Hepatocyte (in vitro differentiated cells): ENCODE data around the gene RFTN1.

Experiments used
- EZH2 ChIP-seq: fragments of 200-600 bp; sonication (generic); IDR thresholded peaks from 2 replicates; pipeline ENCODE4 v1.6.1; 2016; ENCODE audit warnings: antibody characterized with exemption, mild to moderate bottlenecking, borderline replicate concordance
- EZH2phosphoT487 ChIP-seq: fragments of 200-600 bp; sonication (generic); IDR thresholded peaks from one replicate; pipeline ENCODE4 v1.6.1; 2018; ENCODE audit warnings: antibody characterized with exemption, mild to moderate bottlenecking, low read depth, moderate library complexity; ENCODE audit not compliant: unreplicated experiment, severe bottlenecking
- TF ChIP-seq, protein P1 (sequence below): fragments of 200-600 bp; sonication (generic); IDR thresholded peaks from 2 replicates; pipeline ENCODE4 v1.5.1; 2016; ENCODE audit warnings: antibody characterized with exemption, mild to moderate bottlenecking; ENCODE audit not compliant: poor library complexity

DNA sequence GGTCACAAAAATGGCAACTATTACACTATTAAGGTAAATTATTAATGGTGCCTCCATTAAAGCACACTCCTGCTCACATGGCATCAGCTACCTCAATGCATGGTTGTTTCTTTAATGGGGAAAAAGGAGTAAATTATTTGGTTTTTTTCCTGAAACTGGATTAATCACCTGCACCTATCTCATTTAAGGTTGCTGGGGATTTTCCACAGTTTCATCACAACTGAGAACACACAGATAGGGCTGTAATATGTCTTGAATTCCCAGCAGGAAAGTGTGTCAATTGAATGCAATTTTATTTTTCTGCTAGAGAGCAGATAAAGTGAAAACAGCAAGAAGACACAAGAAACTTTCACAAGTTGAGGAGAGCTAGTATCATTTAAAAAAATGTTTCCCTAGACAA lies 36.4 kb downstream of the RFTN1 start:
- TF ChIP-seq, protein P1, sequence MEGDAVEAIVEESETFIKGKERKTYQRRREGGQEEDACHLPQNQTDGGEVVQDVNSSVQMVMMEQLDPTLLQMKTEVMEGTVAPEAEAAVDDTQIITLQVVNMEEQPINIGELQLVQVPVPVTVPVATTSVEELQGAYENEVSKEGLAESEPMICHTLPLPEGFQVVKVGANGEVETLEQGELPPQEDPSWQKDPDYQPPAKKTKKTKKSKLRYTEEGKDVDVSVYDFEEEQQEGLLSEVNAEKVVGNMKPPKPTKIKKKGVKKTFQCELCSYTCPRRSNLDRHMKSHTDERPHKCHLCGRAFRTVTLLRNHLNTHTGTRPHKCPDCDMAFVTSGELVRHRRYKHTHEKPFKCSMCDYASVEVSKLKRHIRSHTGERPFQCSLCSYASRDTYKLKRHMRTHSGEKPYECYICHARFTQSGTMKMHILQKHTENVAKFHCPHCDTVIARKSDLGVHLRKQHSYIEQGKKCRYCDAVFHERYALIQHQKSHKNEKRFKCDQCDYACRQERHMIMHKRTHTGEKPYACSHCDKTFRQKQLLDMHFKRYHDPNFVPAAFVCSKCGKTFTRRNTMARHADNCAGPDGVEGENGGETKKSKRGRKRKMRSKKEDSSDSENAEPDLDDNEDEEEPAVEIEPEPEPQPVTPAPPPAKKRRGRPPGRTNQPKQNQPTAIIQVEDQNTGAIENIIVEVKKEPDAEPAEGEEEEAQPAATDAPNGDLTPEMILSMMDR: no peak
- TF ChIP-seq EZH2 (no peak), EZH2phosphoT487 (no peak)
